GM19043 (cell line): ENCODE data around the gene LRRN4CL.
A peak's percentile ranks its signal among the peaks of the same experiment; 100 is the strongest.
"Not testable (repeated sequence)": the region's sequence is repeated elsewhere in the genome, so short reads cannot be mapped to it uniquely, and the experiment has no call there.

ENCODE experiments used
- ATAC-seq: cut with Tn5 transposase; IDR thresholded peaks from one replicate; pipeline ENCODE4 v1.9.1; 2021; ENCODE audit warnings: low read depth; ENCODE audit not compliant: unreplicated experiment

LRRN4CL gene

GRCh38 chr11:62677714-62678113, 11.6 kb downstream of the LRRN4CL start:
- ATAC-seq, result no peak

DNA sequence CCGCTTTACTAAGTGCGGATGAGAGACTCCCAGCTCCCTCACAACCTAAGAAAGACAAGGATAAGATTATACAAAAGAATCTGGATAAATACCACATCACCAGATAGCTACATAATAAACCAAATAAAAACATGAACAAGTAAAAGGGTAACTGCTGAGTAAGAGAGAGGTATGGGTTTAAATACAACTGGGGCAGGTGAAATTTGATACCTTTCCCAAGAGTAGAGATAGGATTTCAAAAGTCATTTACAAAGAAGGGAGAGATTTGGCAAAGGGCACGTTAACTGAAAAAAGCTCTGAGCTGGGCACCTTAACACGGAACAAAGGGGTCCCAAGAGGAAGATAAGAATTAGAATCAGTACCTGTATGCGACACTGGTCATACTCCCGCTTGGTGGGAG, 12.2 kb downstream of the LRRN4CL start:
- ATAC-seq, result no peak

- ATAC-seq, result no peak
These were observed 12.6 kb downstream of the LRRN4CL start for GRCh38 chr11:62676698-62677097.

- not testable (repeated sequence) for ATAC-seq
These were observed 13.9 kb downstream of the LRRN4CL start for GRCh38 chr11:62675415-62675814.

- no peak for ATAC-seq
These were observed 16.2 kb downstream of the LRRN4CL start for GRCh38 chr11:62673196-62673525.

DNA sequence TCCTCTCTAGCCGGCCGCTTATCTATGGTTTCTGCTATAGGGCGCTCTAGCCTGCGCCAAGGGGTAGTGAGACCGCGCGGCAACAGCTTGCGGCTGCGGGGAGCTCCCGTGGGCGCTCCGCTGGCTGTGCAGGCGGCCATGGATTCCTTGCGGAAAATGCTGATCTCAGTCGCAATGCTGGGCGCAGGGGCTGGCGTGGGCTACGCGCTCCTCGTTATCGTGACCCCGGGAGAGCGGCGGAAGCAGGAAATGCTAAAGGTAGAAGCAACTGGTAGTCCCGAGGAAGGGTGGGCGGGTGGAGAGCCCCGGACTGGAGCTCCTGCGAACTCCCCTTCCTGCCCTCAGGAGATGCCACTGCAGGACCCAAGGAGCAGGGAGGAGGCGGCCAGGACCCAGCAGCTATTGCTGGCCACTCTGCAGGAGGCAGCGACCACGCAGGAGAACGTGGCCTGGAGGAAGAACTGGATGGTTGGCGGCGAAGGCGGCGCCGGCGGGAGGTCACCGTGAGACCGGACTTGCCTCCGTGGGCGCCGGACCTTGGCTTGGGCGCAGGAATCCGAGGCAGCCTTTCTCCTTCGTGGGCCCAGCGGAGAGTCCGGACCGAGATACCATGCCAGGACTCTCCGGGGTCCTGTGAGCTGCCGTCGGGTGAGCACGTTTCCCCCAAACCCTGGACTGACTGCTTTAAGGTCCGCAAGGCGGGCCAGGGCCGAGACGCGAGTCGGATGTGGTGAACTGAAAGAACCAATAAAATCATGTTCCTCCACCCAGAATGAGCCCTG, 17.5 kb downstream of the LRRN4CL start, which contains the start of the genes LBHD1 and UQCC3:
TSS of gene LBHD1 (minus strand) at position 660 of the 782 bp plus-strand sequence. CDS start 2,236 bp downstream, outside the sequence.
TSS of gene UQCC3 (plus strand) at position 66 of the 782 bp plus-strand sequence. CDS start at position 139, 73 bp downstream.
- peak; percentile 67 for ATAC-seq

DNA sequence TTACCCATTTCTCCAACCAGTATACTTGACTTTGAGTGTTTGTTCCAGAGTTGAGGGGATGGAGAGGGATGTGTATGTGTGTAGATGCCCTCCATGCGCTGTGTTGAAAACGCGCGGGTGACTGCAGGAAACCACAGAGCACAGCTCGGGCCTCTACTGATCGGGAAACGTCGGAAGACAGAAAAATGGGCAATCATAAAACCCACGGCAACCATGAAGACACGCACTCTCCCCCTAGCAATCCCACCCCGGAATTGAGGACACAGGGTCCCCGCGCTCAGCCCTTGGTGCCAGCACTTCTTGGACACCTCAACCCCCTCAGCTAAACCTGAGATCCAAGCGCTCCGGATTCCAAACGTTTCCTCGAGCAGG, 18.1 kb downstream of the LRRN4CL start:
- no peak for ATAC-seq

GRCh38 chr11:62669420-62670161, 19.7 kb downstream of the LRRN4CL start:
- no peak for ATAC-seq

DNA sequence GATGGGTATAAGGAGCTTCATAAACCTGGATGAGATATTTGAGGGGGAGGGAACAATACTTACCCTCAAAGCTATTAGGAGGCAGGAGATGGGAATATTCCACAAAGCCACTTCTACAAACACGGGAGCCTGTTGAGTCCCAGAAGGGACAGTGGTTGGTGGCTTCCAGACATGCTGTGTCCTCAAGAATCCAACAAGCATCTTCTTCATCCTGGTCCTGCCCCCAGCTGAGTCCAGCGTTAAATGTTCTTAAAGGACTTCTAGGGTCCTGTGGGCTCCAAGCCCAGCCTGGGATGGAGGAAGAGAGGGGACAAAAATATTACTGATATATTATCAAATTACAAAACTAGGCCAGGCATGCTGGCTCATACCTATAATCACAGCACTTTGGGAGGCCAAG, 21.9 kb downstream of the LRRN4CL start:
- no peak for ATAC-seq

GRCh38 chr11:62666259-62666926, 22.9 kb downstream of the LRRN4CL start:
- ATAC-seq, result no peak

GRCh38 chr11:62665599-62666258, 23.6 kb downstream of the LRRN4CL start:
- ATAC-seq, result no peak

DNA sequence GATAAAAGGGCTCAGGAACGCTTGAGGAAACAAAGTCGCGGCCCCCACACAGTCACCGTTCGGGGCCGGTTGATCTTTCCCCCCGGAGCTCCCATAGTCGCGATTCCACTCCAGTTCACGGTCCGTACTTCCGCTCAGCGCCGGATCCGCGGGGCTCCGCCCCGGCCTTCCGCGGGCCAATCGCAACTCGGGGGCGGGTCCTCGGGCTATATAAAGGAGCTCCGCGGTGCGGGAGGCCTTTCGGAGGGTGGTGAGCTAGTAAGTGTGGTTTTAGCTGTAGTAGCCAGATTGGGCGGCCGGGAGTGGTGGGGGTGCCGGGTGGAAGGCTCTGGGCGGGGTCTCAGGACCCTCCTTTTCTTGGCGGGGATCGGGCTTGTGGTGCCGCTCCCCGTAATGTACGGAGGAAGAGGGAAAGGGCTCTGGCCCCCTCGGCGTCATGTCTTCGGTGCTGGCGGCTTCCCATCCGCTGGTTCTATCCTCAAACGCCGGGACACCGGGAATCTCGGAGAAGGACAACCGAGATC, 24.2 kb downstream of the LRRN4CL start, which contains the start of the genes C11orf98 and CSKMT:
TSS of gene C11orf98 (minus strand) at position 136 of the 524 bp plus-strand sequence. CDS start at position 95, 41 bp downstream.
TSS of gene CSKMT (plus strand) at position 238 of the 524 bp plus-strand sequence. CDS start 568 bp downstream, outside the sequence.
- peak; percentile 82 for ATAC-seq

DNA sequence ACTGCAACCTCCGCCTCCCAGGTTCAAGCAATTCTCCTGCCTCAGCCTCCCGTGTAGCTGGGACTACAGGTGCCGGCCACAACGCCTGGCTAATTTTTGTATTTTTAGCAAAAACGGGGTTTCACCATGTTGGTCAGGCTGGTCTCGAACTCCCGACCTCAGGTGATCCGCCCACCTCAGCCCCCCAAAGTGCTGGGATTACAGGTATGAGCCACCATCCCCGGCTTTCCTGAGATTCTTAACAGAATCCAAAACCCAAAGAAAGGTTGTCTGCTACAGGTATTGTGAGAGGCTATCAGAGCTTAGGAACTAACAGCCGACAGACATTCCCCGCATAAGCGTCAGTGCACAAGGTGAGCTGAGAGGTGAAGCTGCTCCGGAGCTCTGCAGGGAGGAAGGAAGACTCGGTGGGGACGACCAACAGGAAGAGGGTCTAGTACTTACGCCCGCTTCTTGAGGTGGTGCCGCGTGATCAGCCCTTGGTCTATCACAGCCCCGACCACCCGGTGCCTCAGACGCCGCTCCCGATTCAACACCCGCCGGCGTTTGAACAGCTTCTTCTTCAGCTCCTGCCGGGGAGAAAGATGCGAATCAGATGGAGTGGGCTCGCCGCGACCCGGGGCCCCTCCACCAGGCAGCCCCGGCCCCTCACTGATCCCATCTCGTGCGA, 24.8 kb downstream of the LRRN4CL start:
- peak; percentile 35 for ATAC-seq

DNA sequence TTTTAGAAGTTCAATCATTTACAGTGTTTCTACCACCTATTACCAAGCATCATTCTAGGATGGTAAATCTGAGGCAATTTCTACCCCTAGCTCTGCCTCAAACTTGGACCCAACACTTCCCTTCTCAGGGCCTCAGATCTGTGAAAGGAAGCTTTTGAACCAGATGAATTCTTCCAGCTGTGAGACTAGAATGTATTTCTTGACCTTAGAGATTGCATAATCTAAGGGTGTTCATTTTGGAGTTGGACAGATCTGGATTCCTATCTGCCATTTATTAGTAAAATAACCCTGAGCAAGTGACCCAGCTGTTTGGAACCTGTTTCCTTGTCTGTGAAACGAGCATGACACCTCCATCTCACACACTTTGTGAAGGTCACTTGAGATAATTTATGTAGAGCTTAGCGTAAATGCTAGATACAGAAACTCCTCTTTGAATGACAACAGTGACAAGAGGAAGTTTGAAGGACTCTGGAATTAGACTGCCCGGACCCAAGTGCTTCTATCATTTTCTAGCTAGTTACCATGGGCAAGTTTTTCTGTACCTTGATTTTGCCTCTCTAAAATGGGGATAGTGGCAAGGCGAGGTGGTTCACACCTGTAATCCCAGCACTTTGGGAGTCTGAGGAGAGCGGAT, 32.4 kb downstream of the LRRN4CL start:
- ATAC-seq, result no peak

DNA sequence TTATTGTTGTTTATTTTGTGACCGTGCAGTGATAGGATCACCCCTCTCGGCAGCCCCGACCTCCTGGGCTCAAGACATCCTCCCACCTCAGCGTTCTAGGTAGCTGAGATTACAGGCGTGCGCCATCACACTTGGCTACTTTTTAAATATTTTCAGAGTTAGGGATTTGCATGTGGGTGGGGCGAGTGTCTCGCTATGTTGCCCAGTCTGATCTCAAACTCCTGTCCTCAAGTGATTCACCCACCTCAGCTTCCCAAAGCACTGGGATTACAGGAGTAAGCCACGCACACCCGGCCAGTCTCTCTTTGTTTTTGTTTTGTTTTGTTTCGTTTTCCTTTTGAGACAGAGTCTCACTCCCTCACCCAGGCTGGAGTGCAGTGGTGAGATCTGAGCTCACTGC, 35.0 kb downstream of the LRRN4CL start:
- ATAC-seq, result no peak

DNA sequence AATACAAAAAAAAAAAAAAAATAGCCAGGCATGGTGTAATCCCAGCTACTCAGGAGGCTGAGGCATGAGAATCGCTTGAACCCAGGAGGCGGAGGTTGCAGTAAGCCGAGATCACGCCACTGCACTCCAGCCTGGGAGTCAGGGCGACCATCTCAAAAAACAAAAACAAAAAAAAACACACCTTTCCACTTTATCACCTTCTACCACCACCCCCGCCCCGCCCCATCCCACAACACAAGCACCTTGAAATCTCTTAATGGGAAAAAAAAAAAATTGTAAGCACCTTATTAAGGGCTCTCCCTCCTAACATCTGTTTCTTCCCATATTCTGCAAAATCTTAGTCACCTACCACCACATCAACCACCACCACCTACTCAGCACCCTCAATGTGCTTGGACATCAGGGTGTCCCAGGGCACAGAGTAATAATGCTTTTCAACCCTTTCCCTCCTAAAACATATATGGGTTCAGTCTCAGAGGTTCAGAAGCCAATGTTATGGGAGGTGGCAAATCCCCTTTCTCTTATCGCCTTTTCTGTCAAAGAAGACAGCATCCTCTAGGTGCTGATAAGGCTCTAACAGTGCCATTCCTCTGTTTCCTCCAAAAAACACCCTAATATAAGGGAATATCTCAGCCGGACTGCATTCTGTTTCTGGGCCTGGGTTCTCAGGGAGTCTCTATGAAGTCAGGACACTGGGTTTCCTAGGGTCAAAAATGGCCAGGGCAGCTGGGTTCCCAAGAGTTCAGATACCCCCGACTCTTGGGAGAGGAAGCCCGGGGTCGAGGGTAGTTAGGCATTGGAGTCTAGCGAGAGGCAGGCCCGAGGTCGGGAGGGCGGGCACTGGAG, 36.9 kb downstream of the LRRN4CL start:
- peak; percentile 15 for ATAC-seq

DNA sequence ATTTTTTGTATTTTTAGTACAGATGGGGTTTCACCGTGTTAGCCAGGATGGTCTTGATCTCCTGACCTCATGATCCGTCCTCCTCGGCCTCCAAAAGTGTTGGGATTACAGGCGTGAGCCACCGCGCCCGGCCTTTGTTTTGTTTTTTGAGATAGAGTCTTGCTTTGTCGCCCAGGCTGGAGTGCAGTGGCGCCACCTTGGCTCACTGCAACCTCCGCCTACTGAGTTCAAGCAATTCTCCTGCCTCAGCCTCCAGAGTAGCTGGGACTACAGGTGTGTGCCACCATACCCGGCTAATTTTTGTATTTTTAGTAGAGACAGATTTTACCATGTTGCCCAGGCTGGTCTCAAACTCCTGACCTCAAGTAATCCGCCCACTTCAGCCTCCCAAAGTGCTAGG, 39.0 kb downstream of the LRRN4CL start:
- ATAC-seq, result not testable (repeated sequence)

DNA sequence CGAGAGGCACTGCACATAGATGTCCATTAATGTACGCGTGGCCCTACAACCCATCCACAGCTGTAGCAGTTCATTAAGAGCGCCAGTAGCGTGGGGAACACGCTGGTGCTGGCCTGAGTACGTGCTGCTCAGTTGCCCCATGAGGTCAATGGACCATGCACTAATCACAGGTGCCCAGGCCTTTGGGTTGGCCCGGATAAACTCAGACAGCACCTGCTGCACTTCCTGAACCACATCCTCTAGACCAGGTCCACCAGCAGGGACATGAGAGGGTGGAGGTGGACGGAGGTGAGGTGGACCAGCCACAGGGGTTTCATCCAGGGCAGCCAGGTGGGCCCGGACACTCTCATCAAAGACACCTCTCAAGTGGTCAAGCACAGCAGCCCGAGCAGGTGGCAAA, 39.8 kb downstream of the LRRN4CL start:
- no peak for ATAC-seq
